GM23248 (cell line): ENCODE results near the gene POLE2. TPM values are rescaled to one million over a fixed set of nuclear protein-coding genes. Genes with fewer than 3 reads are reported as not detected.
A peak's percentile ranks its signal among the peaks of the same experiment; 100 is the strongest.
"Not testable (repeated sequence)": the region's sequence is repeated elsewhere in the genome, so short reads cannot be mapped to it uniquely, and the experiment has no call there.

ENCODE experiments used
- DNase-seq: peaks from one replicate; pipeline ENCODE4 v3.0.0-alpha.2; 2015
- H2AFZ ChIP-seq: fragments of 200-600 bp; sonication (generic); 2 replicates; pipeline ENCODE4 v1.6.1; 2016; ENCODE audit warnings: antibody characterized with exemption
- H3F3A ChIP-seq: fragments of 200-600 bp; sonication (generic); 2 replicates; pipeline ENCODE4 v1.6.1; 2016; ENCODE audit warnings: mild to moderate bottlenecking, antibody characterized with exemption, mixed run types; ENCODE audit not compliant: insufficient read depth
- H3K27ac ChIP-seq: fragments of 200-600 bp; sonication (generic); 2 replicates; pipeline ENCODE4 v1.5.1; 2016; ENCODE audit warnings: mild to moderate bottlenecking
- H3K27me3 ChIP-seq: fragments of 200-600 bp; sonication (generic); replicated peaks from 2 replicates; pipeline ENCODE4 v1.6.1; 2016; ENCODE audit warnings: mild to moderate bottlenecking; ENCODE audit not compliant: insufficient read depth
- H3K36me3 ChIP-seq: fragments of 200-600 bp; sonication (generic); 2 replicates; pipeline ENCODE4 v1.6.1; 2016; ENCODE audit warnings: low read depth, mild to moderate bottlenecking
- H3K4me1 ChIP-seq: fragments of 200-600 bp; sonication (generic); 2 replicates; pipeline ENCODE4 v1.6.1; 2016; ENCODE audit warnings: mild to moderate bottlenecking; ENCODE audit not compliant: insufficient read depth
- H3K4me2 ChIP-seq: fragments of 200-600 bp; sonication (generic); one replicate; pipeline ENCODE4 v1.6.1; 2016; ENCODE audit warnings: mild to moderate bottlenecking; ENCODE audit not compliant: unreplicated experiment
- H3K4me3 ChIP-seq: fragments of 200-600 bp; sonication (generic); 2 replicates; pipeline ENCODE4 v1.5.1; 2016; ENCODE audit warnings: mild to moderate bottlenecking
- H3K79me2 ChIP-seq: fragments of 200-600 bp; sonication (generic); 2 replicates; pipeline ENCODE4 v1.6.1; 2016; ENCODE audit warnings: mild to moderate bottlenecking; ENCODE audit not compliant: insufficient read depth
- H3K9ac ChIP-seq: fragments of 200-600 bp; sonication (generic); 2 replicates; pipeline ENCODE4 v1.6.1; 2016; ENCODE audit warnings: mild to moderate bottlenecking
- H3K9me2 ChIP-seq: fragments of 200-600 bp; sonication (generic); 2 replicates; pipeline ENCODE4 v1.6.1; 2016; ENCODE audit warnings: mixed run types, mild to moderate bottlenecking, moderate library complexity; ENCODE audit not compliant: insufficient read depth
- H3K9me3 ChIP-seq: fragments of 200-600 bp; sonication (generic); one replicate; pipeline ENCODE4 v1.6.1; 2017; ENCODE audit warnings: low read depth
- H4K20me1 ChIP-seq: fragments of 200-600 bp; sonication (generic); 2 replicates; pipeline ENCODE4 v1.6.0; 2016; ENCODE audit not compliant: insufficient read depth
- EZH2 ChIP-seq: fragments of 200-600 bp; sonication (generic); IDR thresholded peaks from 2 replicates; pipeline ENCODE4 v1.6.1; 2018; ENCODE audit warnings: antibody characterized with exemption, mild to moderate bottlenecking; ENCODE audit not compliant: insufficient read depth, poor library complexity, severe bottlenecking
- EZH2phosphoT487 ChIP-seq: fragments of 200-600 bp; sonication (generic); IDR thresholded peaks from 2 replicates; pipeline ENCODE4 v1.6.1; 2018; ENCODE audit warnings: antibody characterized with exemption, moderate library complexity, mild to moderate bottlenecking, low read depth; ENCODE audit not compliant: insufficient read depth
- WGBS, 2 experiments: methylation state at CpG; one replicate each; pipeline ENCODE4 v1.1.6; 2015 to 2017; ENCODE audit warnings: low lambda C conversion rate in 2 of 2, low coverage in 1 of 2; ENCODE audit errors: missing lambda C conversion rate in 2 of 2; 5-methylcytosine and 5-hydroxymethylcytosine counted together
- in situ Hi-C: fragments of 300-500 bp; cut with MboI; formaldehyde crosslinking; loops from 2 replicates; pipeline ENCODE4 v1.15.0; 2020
- polyA plus RNA-seq: library from polyadenylated mRNA; unstranded; fragments of >200 nt; fragmentation: Nextera tagmentation; extraction: Ambion mirVana; gene quantifications from 2 replicates; pipeline ENCODE4 v1.2.1, GENCODE V29; 2016
- total RNA-seq: library from RNA; depleted of rRNA; stranded (reverse); fragments of >200 nt; shearing (Covaris generic); gene quantifications from 2 replicates; pipeline ENCODE4 v1.2.3, GENCODE V29; 2014

The POLE2 gene
- total and polyA plus RNA-seq, 2 experiments from 2014 or later, result 5.2 to 5.5 TPM

DNA sequence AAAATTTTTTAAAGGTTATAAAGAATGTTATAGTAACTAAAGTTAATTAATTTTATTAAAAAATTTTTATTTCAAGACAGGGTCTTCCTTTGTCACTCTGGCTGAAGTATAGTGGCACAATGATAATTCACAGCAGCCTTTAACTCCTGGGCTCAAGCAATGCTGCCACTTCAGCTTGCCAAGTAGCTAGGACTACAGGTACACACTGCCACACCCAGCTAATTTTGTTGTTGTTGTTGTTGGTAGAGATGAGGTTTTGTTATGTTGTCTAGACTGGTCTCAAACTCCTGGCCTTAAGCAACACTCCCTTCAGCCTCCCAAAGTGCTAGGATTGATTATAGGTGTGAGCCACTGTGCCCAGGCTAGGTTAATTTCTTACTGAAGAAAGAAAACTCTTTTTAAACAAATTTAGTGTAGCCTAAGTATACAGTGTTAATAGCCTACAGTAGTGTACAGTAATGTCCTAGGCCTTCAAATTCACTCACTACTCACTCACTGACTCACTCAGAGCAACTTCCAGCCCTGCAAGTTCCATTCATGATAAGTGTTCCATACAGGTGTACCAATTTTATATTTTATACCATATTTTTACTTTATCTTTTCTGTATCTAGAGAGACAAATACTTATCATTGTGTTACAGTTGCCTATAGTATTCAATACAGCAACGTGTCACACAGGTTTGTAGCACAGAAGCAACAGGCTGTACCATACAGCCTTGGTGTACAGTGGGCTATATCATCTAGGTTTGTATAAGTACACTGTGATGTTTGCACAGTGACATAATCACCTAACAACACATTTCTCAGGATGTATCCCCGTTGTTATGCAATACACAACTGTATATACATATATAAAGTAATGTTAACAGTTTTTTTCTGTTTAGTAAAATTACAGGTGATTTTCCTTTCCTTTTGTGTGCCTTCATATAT lies 28.2 kb downstream of the POLE2 start:
- Histone ChIP-seq H3K4me3 (no peak overlapping the region), H4K20me1 (no peaks in the 10 kb centered on the region), H3K27me3 (no peaks in the 10 kb centered on the region), H3K27ac (no peak overlapping the region), H3K9ac (no peak overlapping the region), H3K79me2 (no peaks in the 10 kb centered on the region), H3K4me2 (no peak overlapping the region), H3F3A (no peaks in the 10 kb centered on the region), H2AFZ (no peak overlapping the region), H3K9me3 (no peaks in the 10 kb centered on the region), H3K9me2 (no peaks in the 10 kb centered on the region), H3K36me3 (no peaks in the 10 kb centered on the region), H3K4me1 (peaks cover 5% of the 10 kb centered on the region; the same call in 1 of the 2 replicates)
- DNase-seq, result no peak
- TF ChIP-seq EZH2phosphoT487, result no peak
- in situ Hi-C loops, result no loop called here
- 96 to 98% methylated on average over 2 of the region's 2 CpGs for WGBS, 2 experiments

DNA sequence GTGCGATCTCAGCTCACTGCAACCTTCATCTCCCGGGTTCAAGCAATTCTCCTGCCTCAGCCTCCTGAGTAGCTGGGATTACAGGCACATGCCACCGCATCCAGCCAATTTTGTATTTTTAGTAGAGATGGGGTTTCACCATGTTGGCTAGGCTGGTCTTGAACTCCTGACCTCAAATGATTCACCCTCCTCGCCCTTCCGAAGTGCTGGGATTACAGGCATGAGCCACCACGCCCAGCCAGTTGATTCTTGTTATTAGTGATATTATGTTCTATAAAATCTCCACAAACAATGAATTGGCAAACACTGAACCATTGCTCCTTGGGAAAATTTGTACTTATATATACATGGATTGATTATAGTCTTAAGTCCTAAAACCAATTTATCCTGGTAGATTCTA lies 30.5 kb downstream of the POLE2 start:
- H3K9ac ChIP-seq, in situ Hi-C loops, H3K9me2 ChIP-seq, H3K4me1 ChIP-seq, H3F3A ChIP-seq, H4K20me1 ChIP-seq, H3K27ac ChIP-seq, H3K79me2 ChIP-seq, H3K27me3 ChIP-seq, H3K4me2 ChIP-seq, H3K4me3 ChIP-seq, H3K36me3 ChIP-seq, H2AFZ ChIP-seq, H3K9me3 ChIP-seq: not testable (repeated sequence)
- DNase-seq, result peak; percentile 24
- WGBS, 2 experiments, result 84 to 85% methylated on average over 6 of the region's 6 CpGs

DNA sequence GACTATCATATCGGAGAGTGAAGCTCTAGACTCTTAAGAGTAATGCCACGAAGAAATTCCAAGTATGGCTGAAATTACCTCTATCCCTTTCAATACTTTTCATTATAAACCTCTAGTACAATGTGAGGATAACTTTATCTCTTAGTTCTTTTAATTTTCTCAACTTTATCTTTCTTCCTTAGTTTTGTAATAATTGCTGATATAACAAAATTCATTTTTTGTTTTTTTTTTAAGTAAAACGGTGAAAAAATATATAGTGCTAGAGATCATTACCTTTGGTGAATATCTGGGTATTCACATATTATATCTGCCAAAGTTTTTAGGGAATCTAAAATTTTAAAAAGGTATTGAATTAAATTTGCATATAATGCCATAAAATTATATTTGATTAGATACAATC lies 33.5 kb downstream of the POLE2 start:
- Histone ChIP-seq H3K79me2 (0 out of 2 replicates have a peak, but pooled peaks cover 5% of the 10 kb centered on the region), H3K36me3 (no peaks in the 10 kb centered on the region), H3K4me3 (no peak overlapping the region), H3K4me2 (no peak overlapping the region), H2AFZ (no peak overlapping the region), H3F3A (no peaks in the 10 kb centered on the region), H3K27me3 (no peaks in the 10 kb centered on the region), H3K9me3 (no peaks in the 10 kb centered on the region), H3K9ac (no peak overlapping the region), H3K4me1 (peaks cover 5% of the 10 kb centered on the region; the same call in 1 of the 2 replicates), H3K9me2 (no peaks in the 10 kb centered on the region), H3K27ac (no peak overlapping the region), H4K20me1 (no peaks in the 10 kb centered on the region)
- 97 to 98% methylated on average over 3 of the region's 3 CpGs for WGBS, 2 experiments
- DNase-seq, result no peak
- TF ChIP-seq EZH2, result no peak
- no peak for TF ChIP-seq EZH2phosphoT487
- in situ Hi-C loops, result no loop called here

DNA sequence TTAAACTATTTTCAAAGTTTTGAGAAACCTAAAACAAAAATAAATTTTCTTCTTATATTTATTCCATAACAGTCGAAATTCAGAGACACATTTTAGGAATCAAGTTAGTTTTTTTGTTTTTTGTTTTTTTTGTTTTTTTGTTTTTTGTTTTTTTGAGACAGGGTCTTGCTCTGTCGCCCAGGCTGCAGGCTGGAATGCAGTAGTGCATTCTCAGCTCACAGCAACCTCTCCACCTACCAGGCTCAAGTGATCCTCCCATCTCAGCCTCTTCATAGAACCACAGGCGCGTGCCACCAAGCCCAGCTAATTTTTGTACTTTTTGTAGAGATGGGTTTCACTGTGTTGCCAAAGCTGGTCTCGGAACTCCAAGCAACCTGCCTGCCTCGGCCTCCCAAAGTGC lies 34.5 kb downstream of the POLE2 start:
- H3K9me3 ChIP-seq, result no peaks in the 10 kb centered on the region
- no peaks in the 10 kb centered on the region for H3K36me3 ChIP-seq
- no peaks in the 10 kb centered on the region for H3K9me2 ChIP-seq
- H3K9ac ChIP-seq, result no peak overlapping the region
- in situ Hi-C loops, result no loop called here
- no peaks in the 10 kb centered on the region for H3K27me3 ChIP-seq
- H3F3A ChIP-seq, result no peaks in the 10 kb centered on the region
- TF ChIP-seq EZH2 (no peak), EZH2phosphoT487 (no peak)
- H3K4me2 ChIP-seq, result no peak overlapping the region
- no peak for DNase-seq
- H3K4me3 ChIP-seq, result no peak overlapping the region
- no peaks in the 10 kb centered on the region for H4K20me1 ChIP-seq
- no peak overlapping the region for H2AFZ ChIP-seq
- H3K79me2 ChIP-seq, result peaks cover 8% of the 10 kb centered on the region
- H3K27ac ChIP-seq, result no peak overlapping the region
- peaks cover 5% of the 10 kb centered on the region; the same call in 1 of the 2 replicates for H3K4me1 ChIP-seq
- whole genome bisulfite sequencing, 2 experiments, result 89 to 91% methylated on average over 6 of the region's 6 CpGs
